ENCODE data around the gene FOXL2. TPM values are rescaled to one million over a fixed set of nuclear protein-coding genes. Genes with fewer than 3 reads are reported as not detected.
A peak's percentile ranks its signal among the peaks of the same experiment; 100 is the strongest.

Gene FOXL2
- total RNA-seq, 1 experiment from 2014 or later: 0.22 TPM

- no peaks in the 10 kb centered on the region for H3K79me2 ChIP-seq (ENCODE audit: insufficient read depth, low read length)
- H3T11ph ChIP-seq (ENCODE audit: low read length): no peak overlapping the region
- DNase-seq: peak; percentile 19
- Mint-ChIP-seq H3K27ac (no peak overlapping the region), H3K9me3 (peaks cover 3 to 10% of the 10 kb centered on the region in 2 experiments; a peak in 4 of 5 replicates), H3K27me3 (ENCODE audit: low read depth) (peaks cover 98% of the 10 kb centered on the region), H3K4me1 (peaks cover 29 to 45% of the 10 kb centered on the region in 2 experiments), H3K36me3 (ENCODE audit: insufficient read depth in 1 of 3, low read depth in 3 of 3) (no peaks in the 10 kb centered on the region; a peak in 2 of 7 replicates), H3K4me3 (0 out of 5 replicates have a peak overlapping the region, but pooled peaks of 1 of the 2 experiments have one; percentile 0)
- H3K27ac ChIP-seq (ENCODE audit: insufficient read length, low read depth, low read length): no peak overlapping the region
- peaks cover 24% of the 10 kb centered on the region for H3K23me2 ChIP-seq (ENCODE audit: insufficient read length, low read depth, low read length, poor library complexity, severe bottlenecking)
- H3K23ac ChIP-seq (ENCODE audit: insufficient read length, low read depth, low read length): no peak overlapping the region
- no peak overlapping the region for H2AFZ ChIP-seq (ENCODE audit: low read length)
- no peak overlapping the region for H4K91ac ChIP-seq (ENCODE audit: insufficient read length, low read depth, low read length)
- H3K27me3 ChIP-seq (ENCODE audit: insufficient read depth, low read length): peaks cover 78% of the 10 kb centered on the region
- no peak overlapping the region for H2AK5ac ChIP-seq (ENCODE audit: insufficient read length, low read length)
- no peak overlapping the region for H3K4me2 ChIP-seq (ENCODE audit: insufficient read depth, insufficient read length, low read length)
- no peak overlapping the region for H3K9ac ChIP-seq (ENCODE audit: extremely low read depth, insufficient read length, low read length)
- no peaks in the 10 kb centered on the region for H3K9me3 ChIP-seq (ENCODE audit: control insufficient read depth, low read depth, low read length)
- no peak overlapping the region for H2BK20ac ChIP-seq (ENCODE audit: low read depth, low read length, poor library complexity, severe bottlenecking)
- H4K5ac ChIP-seq (ENCODE audit: insufficient read length, low read depth, low read length): no peak overlapping the region
- H3K56ac ChIP-seq (ENCODE audit: insufficient read length, low read depth, low read length): no peak overlapping the region
- H3K4ac ChIP-seq (ENCODE audit: low read depth, low read length): no peak overlapping the region
- H3K4me1 ChIP-seq (ENCODE audit: insufficient read depth, low read length): peaks cover 2% of the 10 kb centered on the region; the same call in 1 of the 2 replicates
- no peak overlapping the region for H2BK12ac ChIP-seq (ENCODE audit: insufficient read length, low read depth, low read length)
- TF ChIP-seq CTCF (conservative IDR thresholded peaks at IDR 0.05): no peak
- H2BK5ac ChIP-seq (ENCODE audit: insufficient read length, low read length): no peak overlapping the region
- no peak overlapping the region for H2BK15ac ChIP-seq (ENCODE audit: low read depth, low read length)
- H4K8ac ChIP-seq (replicated peaks; ENCODE audit: insufficient read length, low read depth, low read length): no peak overlapping the region
- H3K18ac ChIP-seq (ENCODE audit: insufficient read length, low read depth, low read length): no peak overlapping the region
- no peak overlapping the region for H2BK120ac ChIP-seq (ENCODE audit: low read depth, low read length, poor library complexity, severe bottlenecking)
- H3K14ac ChIP-seq (ENCODE audit: insufficient read depth, low read length): no peak overlapping the region
- WGBS (ENCODE audit: extremely low coverage, insufficient read length, low lambda C conversion rate): no CpG with 5 or more reads among the region's 4 CpGs
- H4K20me1 ChIP-seq (ENCODE audit: control insufficient read depth, insufficient read depth, insufficient read length): no peaks in the 10 kb centered on the region
- no peaks in the 10 kb centered on the region for H3K79me1 ChIP-seq (ENCODE audit: insufficient read depth, low read depth, low read length, poor library complexity, severe bottlenecking)
Observed at GRCh38 chr3:138942271-138942670, 4.7 kb downstream of the FOXL2 start.

Measured in H9 (cell line).